Measurements from ENCODE around the gene USP49. TPM values are rescaled to one million over a fixed set of nuclear protein-coding genes. Genes with fewer than 3 reads are reported as not detected.

Gene USP49
- total and polyA plus RNA-seq, 2 of the 13 experiments (the other 11 are each of a cell fraction or from before 2014, with no cell fraction given) = 2.9 to 4.3 TPM

GRCh38 chr6:41780551-41781365 lies 114.4 kb downstream of the USP49 start, which contains the start of gene PRICKLE4 (continued):
- TF ChIP-seq JUNB (CRISPR knock-in tag; IDR thresholded peaks at IDR 0.05; ENCODE audit: borderline replicate concordance) = peak; percentile 36; the same call in 1 of the 2 replicates
- 0 out of 2 replicates have a peak, but pooled peaks have one; percentile 15 for TF ChIP-seq MEIS2 (CRISPR knock-in tag; IDR thresholded peaks at IDR 0.05)
- 0 out of 2 replicates have a peak, but pooled peaks have one; percentile 50 for TF ChIP-seq ZBTB4 (CRISPR knock-in tag; IDR thresholded peaks at IDR 0.05; ENCODE audit: borderline replicate concordance)
- no peak for TF ChIP-seq ZNF710 (CRISPR knock-in tag; IDR thresholded peaks at IDR 0.05; ENCODE audit: borderline replicate concordance)
- TF ChIP-seq ZNF652 (CRISPR knock-in tag; IDR thresholded peaks at IDR 0.05; ENCODE audit: borderline replicate concordance, low read depth) = no peak
- no peak for TF ChIP-seq SCMH1 (CRISPR knock-in tag; IDR thresholded peaks at IDR 0.05; ENCODE audit: borderline replicate concordance)
- TF ChIP-seq KMT2A (CRISPR knock-in tag; IDR thresholded peaks at IDR 0.05) = 0 out of 2 replicates have a peak, but pooled peaks have one; percentile 1
- no peak for TF ChIP-seq HNF1B (CRISPR knock-in tag; IDR thresholded peaks at IDR 0.05)
- TF ChIP-seq ZNF879 (CRISPR knock-in tag; IDR thresholded peaks at IDR 0.05) = 0 out of 2 replicates have a peak, but pooled peaks have one; percentile 47
- 0 out of 2 replicates have a peak, but pooled peaks have one; percentile 18 for TF ChIP-seq SKIL (CRISPR knock-in tag; IDR thresholded peaks at IDR 0.05; ENCODE audit: borderline replicate concordance)
- TF ChIP-seq ARNT (IDR thresholded peaks at IDR 0.05) = no peak
- TF ChIP-seq IKZF1 (IDR thresholded peaks at IDR 0.05) = no peak
- no peak for TF ChIP-seq ZNF691 (CRISPR knock-in tag; IDR thresholded peaks at IDR 0.05; ENCODE audit: borderline replicate concordance, low read depth)
- no peak for TF ChIP-seq MTA3 (CRISPR knock-in tag; IDR thresholded peaks at IDR 0.05)
- no peak for TF ChIP-seq HMGXB4 (CRISPR knock-in tag; IDR thresholded peaks at IDR 0.05; ENCODE audit: borderline replicate concordance in 1 of 2, low read depth in 1 of 2)
